NT2/D1 (cell line): ENCODE results near the gene TIMM44.

Experiments used
- DNase-seq: peaks from one replicate; pipeline ENCODE4 v3.0.0-alpha.2; 2011; ENCODE audit warnings: low read depth, low spot score
- H3K27me3 ChIP-seq: 2 replicates; pipeline ENCODE4 v1.6.0; 2011; ENCODE audit warnings: mild to moderate bottlenecking; ENCODE audit not compliant: insufficient read length, insufficient read depth
- H3K36me3 ChIP-seq: 2 replicates; pipeline ENCODE4 v1.6.1; 2011; ENCODE audit warnings: mild to moderate bottlenecking, low read length, mixed read lengths; ENCODE audit not compliant: insufficient read depth, insufficient read length
- H3K4me1 ChIP-seq: 2 replicates; pipeline ENCODE4 v1.5.1; 2011; ENCODE audit not compliant: insufficient read depth, insufficient read length
- H3K4me3 ChIP-seq: 2 replicates; pipeline ENCODE4 v1.5.1; 2011; ENCODE audit warnings: low read depth; ENCODE audit not compliant: insufficient read length
- H3K9ac ChIP-seq: 2 replicates; pipeline ENCODE4 v1.6.0; 2011; ENCODE audit warnings: low read depth; ENCODE audit not compliant: insufficient read length
- H3K9me3 ChIP-seq: 2 replicates; pipeline ENCODE4 v1.5.1; 2011; ENCODE audit warnings: mild to moderate bottlenecking, low read length; ENCODE audit not compliant: insufficient read depth
- SUZ12 ChIP-seq: IDR thresholded peaks from 2 replicates; pipeline ENCODE4 v1.6.1; 2011; ENCODE audit not compliant: insufficient read length, insufficient read depth; ENCODE audit errors: extremely low read depth
- YY1 ChIP-seq: IDR thresholded peaks from 2 replicates; pipeline ENCODE4 v1.6.1; 2011; ENCODE audit not compliant: insufficient read length, insufficient read depth
- ZNF274 ChIP-seq: IDR thresholded peaks from 2 replicates; pipeline ENCODE4 v1.6.1; 2011; ENCODE audit warnings: mild to moderate bottlenecking, low read depth, low read length

The TIMM44 gene

DNA sequence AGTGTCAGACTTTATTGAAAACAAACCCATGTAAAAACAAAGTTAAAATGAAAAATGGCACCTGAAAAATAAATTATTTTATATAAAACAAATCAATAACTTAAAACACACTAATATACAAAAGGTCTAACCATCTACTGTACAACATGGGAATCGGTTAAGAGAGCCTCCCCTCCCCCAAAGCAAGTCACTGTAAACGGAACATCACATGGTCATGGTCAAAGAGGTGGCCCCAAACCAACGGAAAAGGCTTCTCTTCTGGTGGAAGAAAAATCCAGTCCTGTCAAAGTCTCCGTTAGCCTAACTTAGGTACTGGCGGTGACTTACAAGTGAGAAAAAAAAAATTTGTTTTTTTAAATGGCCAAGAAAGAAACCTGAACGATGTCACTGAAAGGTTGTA is 15.7 kb upstream of the TIMM44 start:
- no peaks in the 10 kb centered on the region for H3K9me3 ChIP-seq
- TF ChIP-seq ZNF274: no peak
- TF ChIP-seq SUZ12: no peak
- TF ChIP-seq YY1: no peak
- H3K9ac ChIP-seq: no peak overlapping the region
- no peak for DNase-seq
- H3K4me1 ChIP-seq: peaks cover 6% of the 10 kb centered on the region
- no peaks in the 10 kb centered on the region for H3K27me3 ChIP-seq
- H3K4me3 ChIP-seq: no peak overlapping the region
- H3K36me3 ChIP-seq: peaks cover 62% of the 10 kb centered on the region

DNA sequence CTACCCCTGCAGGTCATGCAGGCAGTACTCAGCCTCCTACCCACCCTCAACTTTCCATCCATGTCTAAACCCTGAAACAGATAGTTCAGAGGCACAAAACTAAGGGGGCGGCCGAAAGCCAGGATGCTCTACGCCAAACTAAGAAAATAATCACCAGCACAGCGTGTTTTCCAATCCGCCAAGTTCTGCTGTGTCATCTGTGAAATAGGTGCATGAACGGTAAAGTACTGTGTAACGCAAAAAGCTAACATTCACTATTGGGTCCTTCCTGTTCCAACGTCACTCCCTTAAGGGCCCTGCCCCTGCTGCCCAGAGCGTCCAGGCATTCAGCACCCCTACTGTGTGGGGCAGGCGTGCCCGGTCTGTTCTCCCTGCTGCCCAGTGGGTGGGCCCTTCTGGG is 12.2 kb upstream of the TIMM44 start:
- DNase-seq: no peak
- Histone ChIP-seq H3K4me3 (no peak overlapping the region), H3K9me3 (no peaks in the 10 kb centered on the region), H3K36me3 (peaks cover 31% of the 10 kb centered on the region), H3K9ac (no peak overlapping the region), H3K27me3 (no peaks in the 10 kb centered on the region), H3K4me1 (peaks cover 9% of the 10 kb centered on the region)
- TF ChIP-seq SUZ12 (no peak), YY1 (no peak), ZNF274 (no peak)

DNA sequence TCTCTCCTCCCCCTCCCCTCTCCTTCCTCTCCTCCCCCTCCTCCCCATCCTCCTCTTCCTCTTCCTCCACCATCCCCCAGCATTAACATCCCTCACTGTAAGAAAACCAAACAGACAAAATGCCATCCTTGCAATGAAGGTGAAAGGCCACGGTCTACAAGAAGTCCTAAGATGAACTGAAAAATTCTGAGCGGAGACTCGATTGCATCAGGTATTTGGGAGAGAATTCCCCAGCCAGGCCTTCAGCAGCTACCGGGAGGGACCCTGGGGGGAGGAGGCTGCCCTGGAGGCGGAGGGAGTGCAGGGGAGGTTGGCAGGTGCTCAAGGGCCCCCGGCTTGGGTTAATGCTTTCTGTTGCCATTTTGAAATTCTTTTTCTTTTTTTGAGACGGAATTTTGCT is 10.1 kb upstream of the TIMM44 start:
- TF ChIP-seq ZNF274 (no peak), SUZ12 (no peak), YY1 (no peak)
- Histone ChIP-seq H3K4me1 (peaks cover 9% of the 10 kb centered on the region), H3K9ac (no peak overlapping the region), H3K9me3 (no peaks in the 10 kb centered on the region), H3K27me3 (no peaks in the 10 kb centered on the region), H3K36me3 (peaks cover 13% of the 10 kb centered on the region), H3K4me3 (no peak overlapping the region)
- DNase-seq: no peak

- TF ChIP-seq ZNF274: no peak
- TF ChIP-seq YY1: no peak
- no peak for TF ChIP-seq SUZ12
- Histone ChIP-seq H3K36me3 (peaks cover 9% of the 10 kb centered on the region), H3K4me3 (no peak overlapping the region), H3K4me1 (peaks cover 9% of the 10 kb centered on the region), H3K9me3 (no peaks in the 10 kb centered on the region), H3K9ac (peak overlapping the region; percentile 8), H3K27me3 (no peaks in the 10 kb centered on the region)
- DNase-seq: no peak
Observed at GRCh38 chr19:7953060-7953459, 9.6 kb upstream of the TIMM44 start.

DNA sequence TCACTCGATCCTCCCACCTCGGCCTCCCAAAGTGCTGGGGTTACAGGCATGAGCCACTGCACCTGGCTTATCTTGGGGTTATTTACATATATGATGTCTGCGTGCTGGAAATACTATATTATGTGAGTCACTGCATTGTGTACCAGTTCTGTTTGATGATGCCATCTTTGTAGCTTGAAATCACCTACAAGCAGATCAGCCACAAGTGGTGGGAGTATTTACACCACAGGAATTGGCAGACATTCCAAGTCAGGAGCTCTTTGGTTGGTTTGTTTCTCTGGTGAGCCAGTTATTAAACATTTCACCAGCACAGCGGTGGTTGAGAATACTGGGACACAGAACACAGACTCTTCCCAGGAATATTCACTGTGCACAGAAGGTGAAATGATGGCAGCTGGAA is 4.5 kb upstream of the TIMM44 start:
- TF ChIP-seq YY1 (no peak), ZNF274 (no peak), SUZ12 (no peak)
- DNase-seq: no peak
- Histone ChIP-seq H3K9ac (no peak overlapping the region), H3K27me3 (no peaks in the 10 kb centered on the region), H3K36me3 (peaks cover 4% of the 10 kb centered on the region), H3K4me3 (no peak overlapping the region), H3K9me3 (no peaks in the 10 kb centered on the region), H3K4me1 (peaks cover 3% of the 10 kb centered on the region)

- DNase-seq: peak; percentile 85
- Histone ChIP-seq H3K36me3 (peaks cover 35% of the 10 kb centered on the region), H3K9ac (peak overlapping the region; percentile 80), H3K27me3 (no peaks in the 10 kb centered on the region), H3K9me3 (no peaks in the 10 kb centered on the region), H3K4me3 (peak overlapping the region; percentile 95), H3K4me1 (peaks cover 11% of the 10 kb centered on the region)
- TF ChIP-seq YY1 (no peak), SUZ12 (no peak), ZNF274 (no peak)
Observed at GRCh38 chr19:7944177-7944761, 803 bp upstream of the TIMM44 start.

DNA sequence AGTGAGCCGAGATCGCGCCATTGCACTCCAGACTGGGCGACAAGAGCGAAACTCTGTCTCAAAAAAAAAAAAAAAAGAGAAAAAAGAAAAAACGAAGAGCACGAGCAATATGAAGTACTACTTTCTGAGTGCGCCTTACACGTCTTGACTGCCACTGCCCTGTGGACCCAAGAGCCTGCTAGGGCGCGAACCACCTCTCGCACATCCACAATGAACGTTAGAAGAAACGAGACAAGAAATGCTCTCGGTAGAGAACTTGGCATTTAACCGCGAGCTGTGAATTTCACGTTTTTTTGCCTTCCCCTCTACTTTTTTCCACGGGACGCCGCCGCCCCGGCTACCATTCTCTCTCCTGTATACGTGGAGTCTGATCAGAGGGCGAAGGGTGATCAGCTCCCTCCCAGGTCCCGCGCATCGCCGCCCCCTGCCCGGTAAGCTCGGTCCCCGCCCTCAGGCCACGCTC is 454 bp downstream of the TIMM44 start:
- Histone ChIP-seq H3K27me3 (no peaks in the 10 kb centered on the region), H3K9ac (peak overlapping the region; percentile 98), H3K9me3 (no peaks in the 10 kb centered on the region), H3K4me1 (peaks cover 11% of the 10 kb centered on the region), H3K36me3 (peaks cover 43% of the 10 kb centered on the region), H3K4me3 (peak overlapping the region; percentile 95)
- TF ChIP-seq ZNF274: no peak
- no peak for TF ChIP-seq SUZ12
- no peak for TF ChIP-seq YY1
- no peak for DNase-seq

- Histone ChIP-seq H3K36me3 (peaks cover 51% of the 10 kb centered on the region), H3K4me1 (peaks cover 11% of the 10 kb centered on the region), H3K27me3 (no peaks in the 10 kb centered on the region), H3K4me3 (peak overlapping the region; percentile 95), H3K9me3 (no peaks in the 10 kb centered on the region), H3K9ac (peak overlapping the region; percentile 27)
- no peak for TF ChIP-seq ZNF274
- no peak for TF ChIP-seq YY1
- TF ChIP-seq SUZ12: no peak
- DNase-seq: no peak
Observed at GRCh38 chr19:7941895-7942596, 1.4 kb downstream of the TIMM44 start.
